ENCODE measurements around the gene ITGA5.

Gene ITGA5

GRCh38 chr12:54437697-54438096, 18.6 kb upstream of the ITGA5 start:
- Mint-ChIP-seq H3K27me3 (ENCODE audit: low read depth, poor library complexity) (no peaks in the 10 kb centered on the region), H3K36me3 (ENCODE audit: low read depth) (no peaks in the 10 kb centered on the region), H3K9me3 (no peaks in the 10 kb centered on the region), H3K27ac (no peak overlapping the region), H3K4me1 (peaks cover 27% of the 10 kb centered on the region), H3K4me3 (no peak overlapping the region)
- no peak for TF ChIP-seq CTCF (IDR thresholded peaks at IDR 0.05)
- DNase-seq = no peak

GRCh38 chr12:54437243-54437642, 18.2 kb upstream of the ITGA5 start:
- H3K27me3 Mint-ChIP-seq (ENCODE audit: low read depth, poor library complexity) = no peaks in the 10 kb centered on the region
- no peaks in the 10 kb centered on the region for H3K36me3 Mint-ChIP-seq (ENCODE audit: low read depth)
- no peaks in the 10 kb centered on the region for H3K9me3 Mint-ChIP-seq
- no peak overlapping the region for H3K27ac Mint-ChIP-seq
- H3K4me1 Mint-ChIP-seq = peaks cover 27% of the 10 kb centered on the region
- no peak for DNase-seq
- H3K4me3 Mint-ChIP-seq = no peak overlapping the region
- TF ChIP-seq CTCF (IDR thresholded peaks at IDR 0.05) = no peak

- no peak for DNase-seq
- H3K36me3 Mint-ChIP-seq (ENCODE audit: low read depth) = no peaks in the 10 kb centered on the region
- TF ChIP-seq CTCF (IDR thresholded peaks at IDR 0.05) = no peak
- peaks cover 53% of the 10 kb centered on the region for H3K4me1 Mint-ChIP-seq
- no peak overlapping the region for H3K4me3 Mint-ChIP-seq
- peaks cover 6% of the 10 kb centered on the region for H3K27me3 Mint-ChIP-seq (ENCODE audit: low read depth, poor library complexity)
- H3K9me3 Mint-ChIP-seq = no peaks in the 10 kb centered on the region
- H3K27ac Mint-ChIP-seq = no peak overlapping the region
These were observed 13.7 kb upstream of the ITGA5 start for GRCh38 chr12:54432815-54433164.

- peaks cover 59% of the 10 kb centered on the region for H3K4me1 Mint-ChIP-seq
- DNase-seq = peak; percentile 72
- TF ChIP-seq CTCF (IDR thresholded peaks at IDR 0.05) = no peak
- H3K9me3 Mint-ChIP-seq = no peaks in the 10 kb centered on the region
- peaks cover 5% of the 10 kb centered on the region for H3K36me3 Mint-ChIP-seq (ENCODE audit: low read depth)
- peak overlapping the region; percentile 27 for H3K4me3 Mint-ChIP-seq
- H3K27ac Mint-ChIP-seq = peak overlapping the region; percentile 95
- peaks cover 11% of the 10 kb centered on the region for H3K27me3 Mint-ChIP-seq (ENCODE audit: low read depth, poor library complexity)
These were observed 13.1 kb upstream of the ITGA5 start for GRCh38 chr12:54431911-54432814.

GRCh38 chr12:54430471-54431069, 11.5 kb upstream of the ITGA5 start:
- no peaks in the 10 kb centered on the region for H3K9me3 Mint-ChIP-seq
- H3K36me3 Mint-ChIP-seq (ENCODE audit: low read depth) = peaks cover 5% of the 10 kb centered on the region
- H3K4me1 Mint-ChIP-seq = peaks cover 75% of the 10 kb centered on the region
- H3K4me3 Mint-ChIP-seq = peak overlapping the region; percentile 28
- no peak for DNase-seq
- H3K27ac Mint-ChIP-seq = peak overlapping the region; percentile 60
- peaks cover 11% of the 10 kb centered on the region for H3K27me3 Mint-ChIP-seq (ENCODE audit: low read depth, poor library complexity)
- no peak for TF ChIP-seq CTCF (IDR thresholded peaks at IDR 0.05)

Measured in nephron progenitor cell (in vitro differentiated cells).